Measurements from ENCODE around the gene QRFP. TPM values are rescaled to one million over a fixed set of nuclear protein-coding genes. Genes with fewer than 3 reads are reported as not detected.

Gene QRFP
- total RNA-seq, 1 donor from 2014 or later: not detected

DNA sequence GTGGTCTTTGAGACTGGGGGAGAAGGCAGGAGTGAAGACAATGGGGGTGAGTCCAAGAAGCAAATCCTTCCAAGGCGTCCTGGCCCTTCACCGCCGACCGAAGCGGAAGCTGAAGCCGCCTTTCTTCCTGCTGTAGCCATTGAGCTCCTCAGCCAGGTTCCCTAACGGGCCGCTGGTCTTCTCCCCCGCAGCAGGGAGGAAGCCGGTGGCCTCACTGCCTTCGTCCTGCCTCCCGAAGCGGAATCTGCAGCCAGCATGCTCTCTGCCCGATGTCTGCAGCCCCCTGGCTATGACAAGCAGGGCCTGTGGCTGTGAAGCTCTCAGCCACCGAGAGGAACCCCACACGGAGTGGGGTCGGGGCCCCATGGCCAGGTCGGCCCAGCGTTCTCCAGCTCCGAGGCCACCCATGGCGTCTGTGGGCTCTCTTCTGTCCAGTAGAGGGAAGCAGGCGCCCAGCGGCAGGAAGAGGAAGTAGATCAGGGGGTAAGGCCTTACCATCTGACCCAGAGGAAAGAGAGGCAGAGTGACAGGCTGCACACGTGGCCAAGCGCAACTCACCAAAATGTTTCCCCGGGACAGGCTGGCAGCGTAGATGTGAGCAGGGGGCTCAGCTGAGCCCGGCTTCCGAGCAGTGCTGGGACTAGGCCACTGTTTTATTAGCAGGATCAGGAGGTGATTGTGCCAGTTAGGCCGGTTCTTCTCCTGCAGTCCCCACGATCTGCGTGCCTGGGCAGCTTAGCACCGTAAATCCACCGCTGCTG is 3.1 kb downstream of the QRFP start:
- H3K4me1 Mint-ChIP-seq: peaks cover 11% of the 10 kb centered on the region
- no peak for DNase-seq
- intact Hi-C loops (cut with micrococcal nuclease): loop anchor here (5.0 kb wide), 1 partner anchor 34 kb away; no protein-coding TSS in a partner anchor
- H3K27ac Mint-ChIP-seq: no peak overlapping the region
- H3K4me3 Mint-ChIP-seq: peak overlapping the region; percentile 44
- peaks cover 12% of the 10 kb centered on the region for H3K36me3 Mint-ChIP-seq (ENCODE audit: low read depth)
- H3K27me3 Mint-ChIP-seq: no peaks in the 10 kb centered on the region
- ATAC-seq (ENCODE audit: low read depth): peak; percentile 68
- no peaks in the 10 kb centered on the region for H3K9me3 Mint-ChIP-seq
- ChIA-PET POLR2A (no interaction called here), CTCF (interaction anchor here (0.6 to 1.1 kb wide), 2 partner anchors 32 to 153 kb away, joined by 3 to 4 read pairs; no protein-coding TSS in a partner anchor)
- TF ChIP-seq, protein P1, sequence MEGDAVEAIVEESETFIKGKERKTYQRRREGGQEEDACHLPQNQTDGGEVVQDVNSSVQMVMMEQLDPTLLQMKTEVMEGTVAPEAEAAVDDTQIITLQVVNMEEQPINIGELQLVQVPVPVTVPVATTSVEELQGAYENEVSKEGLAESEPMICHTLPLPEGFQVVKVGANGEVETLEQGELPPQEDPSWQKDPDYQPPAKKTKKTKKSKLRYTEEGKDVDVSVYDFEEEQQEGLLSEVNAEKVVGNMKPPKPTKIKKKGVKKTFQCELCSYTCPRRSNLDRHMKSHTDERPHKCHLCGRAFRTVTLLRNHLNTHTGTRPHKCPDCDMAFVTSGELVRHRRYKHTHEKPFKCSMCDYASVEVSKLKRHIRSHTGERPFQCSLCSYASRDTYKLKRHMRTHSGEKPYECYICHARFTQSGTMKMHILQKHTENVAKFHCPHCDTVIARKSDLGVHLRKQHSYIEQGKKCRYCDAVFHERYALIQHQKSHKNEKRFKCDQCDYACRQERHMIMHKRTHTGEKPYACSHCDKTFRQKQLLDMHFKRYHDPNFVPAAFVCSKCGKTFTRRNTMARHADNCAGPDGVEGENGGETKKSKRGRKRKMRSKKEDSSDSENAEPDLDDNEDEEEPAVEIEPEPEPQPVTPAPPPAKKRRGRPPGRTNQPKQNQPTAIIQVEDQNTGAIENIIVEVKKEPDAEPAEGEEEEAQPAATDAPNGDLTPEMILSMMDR (IDR thresholded peaks at IDR 0.05): no peak

DNA sequence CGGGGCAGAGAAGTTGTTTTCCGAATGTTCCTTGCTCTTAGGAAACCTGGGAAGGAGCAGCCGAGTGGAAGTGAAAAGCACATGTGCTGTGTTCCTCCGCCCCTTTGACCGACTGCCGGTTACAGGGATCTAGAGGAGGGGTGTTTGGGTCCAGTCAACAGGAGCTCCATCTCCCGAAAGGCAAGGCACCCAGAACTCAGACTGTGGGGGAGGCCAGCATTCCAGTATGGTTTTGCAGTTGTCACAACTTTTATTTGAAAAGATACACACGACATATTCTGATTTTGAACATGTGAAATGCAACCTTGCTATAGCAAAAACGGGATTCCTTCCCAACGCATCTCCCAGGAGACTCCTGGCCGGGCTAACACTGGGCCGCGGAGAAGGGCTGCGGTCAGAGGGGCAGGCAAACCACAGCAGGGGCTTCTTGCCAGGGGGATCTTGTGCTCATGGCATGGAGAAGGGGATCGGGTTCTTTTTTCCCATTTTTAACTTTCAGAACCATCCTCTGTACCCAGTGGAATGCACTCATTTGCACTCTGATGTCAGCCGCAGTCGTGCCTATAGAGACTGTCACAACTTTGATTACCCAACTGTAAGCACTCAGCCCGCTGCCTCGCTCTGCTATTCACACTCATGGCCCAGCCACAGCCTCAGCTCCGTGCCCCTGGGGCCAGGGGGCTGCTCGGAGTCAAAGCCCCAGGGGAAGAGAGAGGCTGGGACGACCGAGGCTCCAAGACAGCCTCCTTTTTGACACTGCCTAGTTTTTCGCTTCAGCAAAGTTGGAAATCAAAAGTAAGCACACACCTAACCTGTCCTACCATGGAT is 3.9 kb downstream of the QRFP start:
- DNase-seq (no peak), ATAC-seq (ENCODE audit: low read depth) (no peak)
- ChIA-PET POLR2A (no interaction called here), CTCF (interaction anchor here (0.6 to 1.1 kb wide), 2 partner anchors 33 to 154 kb away, joined by 3 to 4 read pairs; no protein-coding TSS in a partner anchor)
- Mint-ChIP-seq H3K4me3 (no peak overlapping the region), H3K4me1 (peaks cover 11% of the 10 kb centered on the region), H3K36me3 (ENCODE audit: low read depth) (peaks cover 20% of the 10 kb centered on the region), H3K27me3 (no peaks in the 10 kb centered on the region), H3K9me3 (no peaks in the 10 kb centered on the region), H3K27ac (no peak overlapping the region)
- TF ChIP-seq, protein P1 (IDR thresholded peaks at IDR 0.05): no peak
- intact Hi-C loops (cut with micrococcal nuclease): loop anchor here (5.0 kb wide), 1 partner anchor 35 kb away; no protein-coding TSS in a partner anchor

DNA sequence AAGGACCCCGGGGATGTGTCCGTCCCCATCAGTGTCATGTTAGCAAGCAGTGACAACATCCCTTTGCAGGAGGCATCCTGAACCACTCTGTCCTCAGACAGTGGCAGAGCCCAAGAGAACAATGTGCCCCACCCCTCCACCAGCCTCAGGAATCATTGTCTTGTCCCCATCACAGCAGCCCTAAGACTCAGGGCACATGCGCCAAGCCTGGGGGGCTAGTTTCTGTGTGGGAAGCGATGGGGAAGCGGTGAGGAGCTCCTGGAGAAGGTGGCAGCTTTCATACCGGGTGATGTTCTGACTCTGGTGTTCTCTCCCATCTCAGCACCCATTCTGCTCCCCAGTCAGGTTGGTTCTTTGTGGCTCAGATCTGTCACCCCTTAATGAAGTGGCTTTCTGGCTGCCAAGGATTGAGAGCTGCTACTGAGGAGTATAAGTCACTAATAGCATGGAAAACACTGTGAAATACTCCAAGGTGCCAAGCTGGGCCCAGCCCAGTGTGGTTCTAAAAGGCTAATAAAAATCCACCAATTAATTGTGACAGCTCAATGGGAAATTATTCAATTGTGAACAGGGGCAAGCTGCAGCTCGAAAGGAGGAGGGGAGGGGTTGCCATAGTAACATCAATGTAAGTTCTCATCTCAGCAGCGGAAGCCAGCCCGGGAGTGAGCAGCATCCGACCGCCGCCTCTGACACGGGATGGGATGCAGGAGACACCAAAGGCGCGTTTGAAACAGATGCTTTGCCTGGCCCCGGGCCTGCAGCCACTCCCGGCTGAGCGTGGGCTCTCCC is 4.7 kb downstream of the QRFP start:
- intact Hi-C loops (cut with micrococcal nuclease): loop anchor here (5.0 kb wide), 1 partner anchor 35 kb away; no protein-coding TSS in a partner anchor
- H3K36me3 Mint-ChIP-seq (ENCODE audit: low read depth): peaks cover 27% of the 10 kb centered on the region
- ChIA-PET POLR2A (no interaction called here), CTCF (no interaction called here)
- DNase-seq (no peak), ATAC-seq (ENCODE audit: low read depth) (no peak)
- H3K4me3 Mint-ChIP-seq: no peak overlapping the region
- no peaks in the 10 kb centered on the region for H3K27me3 Mint-ChIP-seq
- TF ChIP-seq, protein P1 (IDR thresholded peaks at IDR 0.05): no peak
- peaks cover 11% of the 10 kb centered on the region for H3K4me1 Mint-ChIP-seq
- no peaks in the 10 kb centered on the region for H3K9me3 Mint-ChIP-seq
- H3K27ac Mint-ChIP-seq: no peak overlapping the region

DNA sequence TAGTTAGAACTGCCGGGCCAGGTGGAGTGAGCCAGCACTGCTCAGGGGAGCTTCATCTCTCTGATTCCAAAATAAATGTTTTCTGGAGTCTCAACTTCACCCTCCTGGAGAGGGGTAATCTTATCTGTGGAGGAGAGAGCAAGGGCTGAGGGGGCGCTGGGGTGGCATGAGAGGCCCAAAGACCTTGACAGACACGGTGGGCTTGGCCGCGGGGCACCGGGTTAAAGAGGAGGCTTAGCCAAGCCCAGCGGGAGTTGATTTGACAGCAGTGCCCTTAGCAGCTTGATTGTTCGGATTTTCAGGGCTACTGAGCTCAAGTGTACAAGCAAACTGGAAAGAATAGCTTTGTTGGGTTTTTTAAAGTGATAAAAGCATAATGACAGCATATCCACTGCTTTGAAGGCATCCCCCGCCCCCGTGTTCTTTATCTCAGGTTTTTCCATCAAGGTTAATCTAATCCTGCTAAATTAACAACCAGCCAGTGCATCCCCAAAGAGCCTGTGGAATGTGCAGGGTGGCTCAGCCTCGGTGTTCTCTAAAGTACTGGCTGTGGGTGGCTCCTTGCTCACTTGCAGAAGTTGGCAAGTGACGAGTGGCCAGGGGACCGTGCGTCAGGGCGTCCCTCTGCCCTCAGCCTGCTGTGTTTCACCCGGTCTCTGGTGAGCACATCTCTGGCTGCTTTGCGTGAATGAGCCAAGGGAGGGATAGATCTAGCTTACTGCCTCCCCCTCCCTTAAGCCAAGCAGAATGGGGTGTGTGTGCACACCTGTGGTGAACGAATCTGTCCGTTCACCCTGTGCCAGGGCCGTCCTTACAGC is 5.5 kb downstream of the QRFP start:
- DNase-seq (no peak), ATAC-seq (ENCODE audit: low read depth) (no peak)
- no peaks in the 10 kb centered on the region for H3K27me3 Mint-ChIP-seq
- H3K9me3 Mint-ChIP-seq: no peaks in the 10 kb centered on the region
- peaks cover 11% of the 10 kb centered on the region for H3K4me1 Mint-ChIP-seq
- H3K4me3 Mint-ChIP-seq: no peak overlapping the region
- intact Hi-C loops (cut with micrococcal nuclease): loop anchor here (5.0 kb wide), 1 partner anchor 36 kb away; no protein-coding TSS in a partner anchor
- H3K27ac Mint-ChIP-seq: no peak overlapping the region
- peaks cover 32% of the 10 kb centered on the region for H3K36me3 Mint-ChIP-seq (ENCODE audit: low read depth)
- ChIA-PET CTCF (no interaction called here), POLR2A (no interaction called here)
- TF ChIP-seq, protein P1 (IDR thresholded peaks at IDR 0.05): no peak
